Measurements from ENCODE around the gene TMEM131L. TPM values are rescaled to one million over a fixed set of nuclear protein-coding genes. Genes with fewer than 3 reads are reported as not detected.

TMEM131L gene
- total RNA-seq, 2 experiments from 2014 or later = 51.7 to 52.4 TPM

DNA sequence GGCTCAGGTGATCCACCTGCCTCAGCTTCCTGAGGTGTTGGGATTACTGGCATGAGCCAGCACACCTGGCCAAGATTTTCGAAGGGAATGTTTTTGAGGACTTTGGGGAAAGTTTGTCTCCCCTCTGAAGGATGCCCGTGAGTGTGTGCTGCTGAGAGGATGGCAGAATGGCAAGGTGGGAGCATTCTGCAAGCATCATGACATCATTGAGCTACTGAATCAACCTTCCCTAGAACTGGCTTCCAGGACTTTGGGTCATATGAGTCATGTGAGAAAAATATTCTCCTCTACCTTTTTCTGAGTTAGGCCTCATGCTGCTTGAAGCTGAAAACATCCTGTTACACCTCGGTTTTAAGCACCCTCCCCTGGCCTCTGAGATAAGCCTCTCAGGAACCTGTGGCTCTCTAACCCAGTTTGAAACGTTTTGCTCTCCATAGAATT is 31.0 kb downstream of the TMEM131L start:
- POLR2A ChIA-PET = interaction anchor here (0.7 to 2.8 kb wide), 15 partner anchors 9 to 151 kb away, joined by 3 to 26 read pairs (median 4); no protein-coding TSS in a partner anchor

DNA sequence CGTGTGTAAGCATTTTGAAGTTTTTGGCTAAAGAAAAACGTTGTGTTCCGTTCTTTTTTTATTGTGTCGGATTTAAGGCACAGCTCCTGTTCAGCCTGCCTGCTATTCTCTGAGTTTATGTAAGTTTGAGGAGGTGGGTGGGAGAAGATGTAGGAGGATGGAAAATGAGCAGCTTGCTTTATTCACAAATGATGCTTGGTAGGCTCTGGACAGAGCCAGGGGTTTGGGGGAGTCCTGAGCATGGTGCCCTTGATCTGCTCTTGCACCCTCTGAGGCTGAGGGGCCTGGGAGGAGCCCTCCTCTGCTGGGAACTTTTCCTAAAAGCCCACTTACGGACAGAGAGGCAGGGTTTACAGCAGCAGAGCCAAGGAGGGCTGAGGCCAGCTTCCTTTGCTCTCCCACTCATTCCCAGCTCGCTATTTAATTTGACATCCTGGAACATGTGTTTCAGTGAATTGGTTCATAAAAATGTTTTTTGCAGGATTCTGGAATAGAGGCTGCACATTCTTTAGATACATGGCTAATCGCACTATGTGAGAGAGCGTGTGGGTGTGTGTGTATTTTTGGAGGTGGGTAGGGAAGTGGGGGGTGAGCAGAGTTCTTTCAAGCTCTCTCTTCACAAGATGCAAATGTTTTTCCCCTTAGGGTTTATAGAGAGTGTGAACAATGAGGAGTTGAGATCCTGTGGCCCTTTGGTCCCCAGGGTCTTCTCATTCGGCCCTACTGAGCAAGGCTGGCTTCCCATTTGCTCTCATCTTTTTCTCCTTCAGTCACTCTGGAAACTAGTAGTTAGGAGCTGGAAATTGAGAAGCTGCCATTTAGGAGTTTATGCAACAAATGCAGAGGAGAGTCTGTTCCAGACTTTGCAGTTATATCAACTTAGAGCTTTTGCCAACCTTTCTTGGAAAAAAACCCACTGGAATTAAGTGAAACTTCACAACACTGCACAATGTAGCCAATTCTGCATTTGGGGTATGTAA is 32.1 kb downstream of the TMEM131L start:
- peak; percentile 21 for ATAC-seq
- H3K27ac Mint-ChIP-seq = peak overlapping the region; percentile 97
- peak overlapping the region; percentile 75 for H3K4me3 Mint-ChIP-seq
- peaks cover 92% of the 10 kb centered on the region for H3K4me1 Mint-ChIP-seq (ENCODE audit: low read depth)
- no peaks in the 10 kb centered on the region for H3K9me3 Mint-ChIP-seq
- CTCF ChIA-PET = interaction anchor here (0.8 to 2.9 kb wide), 14 partner anchors 9 to 152 kb away, joined by 3 to 16 read pairs (median 6); no protein-coding TSS in a partner anchor
- H3K36me3 Mint-ChIP-seq (ENCODE audit: low read depth) = peaks cover 56% of the 10 kb centered on the region
- TF ChIP-seq CTCF (IDR thresholded peaks at IDR 0.05) = no peak
- DNase-seq = peak; percentile 43
- POLR2A ChIA-PET = interaction anchor here (0.8 to 2.8 kb wide), 12 partner anchors 9 to 153 kb away, joined by 4 to 26 read pairs (median 5); no protein-coding TSS in a partner anchor
- no peaks in the 10 kb centered on the region for H3K27me3 Mint-ChIP-seq
- intact Hi-C loops (cut with micrococcal nuclease) = loop anchor here (1.0 to 2.0 kb wide), 3 partner anchors 10 to 31 kb away; no protein-coding TSS in a partner anchor

More for the DNA sequence above, 31.0 kb downstream of the TMEM131L start:
- peak; percentile 82 for ATAC-seq
- intact Hi-C loops (cut with micrococcal nuclease) = loop anchor here (1.0 to 2.0 kb wide), 3 partner anchors 9 to 32 kb away; no protein-coding TSS in a partner anchor
- Mint-ChIP-seq H3K4me3 (peak overlapping the region; percentile 75), H3K36me3 (ENCODE audit: low read depth) (peaks cover 55% of the 10 kb centered on the region), H3K27me3 (no peaks in the 10 kb centered on the region), H3K4me1 (ENCODE audit: low read depth) (peaks cover 86% of the 10 kb centered on the region), H3K27ac (peak overlapping the region; percentile 97), H3K9me3 (no peaks in the 10 kb centered on the region)
- CTCF ChIA-PET = interaction anchor here (0.9 to 2.9 kb wide), 13 partner anchors 8 to 151 kb away, joined by 3 to 16 read pairs (median 5); no protein-coding TSS in a partner anchor
- no peak for TF ChIP-seq CTCF (IDR thresholded peaks at IDR 0.05)
- peak; percentile 79 for DNase-seq

DNA sequence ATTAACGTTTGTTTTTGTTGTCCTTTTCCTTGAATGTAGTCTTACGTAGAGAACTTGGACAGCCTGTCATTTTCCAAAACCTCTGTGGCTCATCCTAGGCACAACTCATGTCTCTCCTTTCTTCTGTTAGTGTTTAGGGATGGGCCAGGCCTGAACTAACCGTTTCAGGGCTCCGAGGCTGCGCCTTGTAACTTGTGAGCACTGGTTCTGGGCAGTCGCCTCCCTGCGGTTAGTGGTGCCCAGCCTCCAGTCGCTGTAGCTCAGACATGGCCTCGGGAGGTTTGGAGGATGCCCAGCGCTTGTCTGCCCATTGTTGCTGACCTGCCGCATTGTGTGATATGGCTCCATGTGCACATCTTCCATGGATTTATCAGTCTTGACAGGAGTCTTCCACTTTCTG is 32.8 kb downstream of the TMEM131L start:
- ChIA-PET POLR2A (interaction anchor here (1.1 to 2.8 kb wide), 5 partner anchors 11 to 153 kb away, joined by 4 to 26 read pairs (median 6); no protein-coding TSS in a partner anchor), CTCF (interaction anchor here (1.0 to 2.9 kb wide), 8 partner anchors 9 to 66 kb away, joined by 3 to 16 read pairs (median 8); no protein-coding TSS in a partner anchor)
- intact Hi-C loops (cut with micrococcal nuclease) = no loop called here
- no peaks in the 10 kb centered on the region for H3K27me3 Mint-ChIP-seq
- peaks cover 53% of the 10 kb centered on the region for H3K36me3 Mint-ChIP-seq (ENCODE audit: low read depth)
- DNase-seq (peak; percentile 19), ATAC-seq (no peak)
- H3K4me1 Mint-ChIP-seq (ENCODE audit: low read depth) = peaks cover 91% of the 10 kb centered on the region
- H3K4me3 Mint-ChIP-seq = peak overlapping the region; percentile 75
- peak overlapping the region; percentile 97 for H3K27ac Mint-ChIP-seq
- TF ChIP-seq CTCF (IDR thresholded peaks at IDR 0.05) = no peak
- H3K9me3 Mint-ChIP-seq = no peaks in the 10 kb centered on the region

- Mint-ChIP-seq H3K4me1 (ENCODE audit: low read depth) (peaks cover 83% of the 10 kb centered on the region), H3K9me3 (no peaks in the 10 kb centered on the region), H3K4me3 (no peak overlapping the region), H3K36me3 (ENCODE audit: low read depth) (peaks cover 59% of the 10 kb centered on the region), H3K27ac (peak overlapping the region; percentile 97), H3K27me3 (no peaks in the 10 kb centered on the region)
- intact Hi-C loops (cut with micrococcal nuclease) = no loop called here
- ATAC-seq (no peak), DNase-seq (no peak)
- POLR2A ChIA-PET = interaction anchor here (0.8 to 1.6 kb wide), 8 partner anchors 8 to 37 kb away, joined by 3 to 6 read pairs (median 4); partner anchors contain the start of gene TMEM131L
- no peak for TF ChIP-seq CTCF (IDR thresholded peaks at IDR 0.05)
- CTCF ChIA-PET = interaction anchor here (1.0 to 1.6 kb wide), 3 partner anchors 32 to 73 kb away, joined by 3 read pairs; partner anchors contain the start of gene TMEM131L
These were observed 35.4 kb downstream of the TMEM131L start for GRCh38 chr4:153501578-153501977.
